Smooth muscle cell (in vitro differentiated cells): ENCODE measurements around the gene ZNF76. TPM values are rescaled to one million over a fixed set of nuclear protein-coding genes. Genes with fewer than 3 reads are reported as not detected.
"Not testable (repeated sequence)": the region's sequence is repeated elsewhere in the genome, so short reads cannot be mapped to it uniquely, and the experiment has no call there.

Experiments
- DNase-seq: peaks from one replicate; lab custom pipeline; 2025; ENCODE audit not compliant: unreplicated experiment; lab: John Stamatoyannopoulos, UW
- H2AFZ ChIP-seq: fragments of 200-600 bp; sonication (generic); 2 replicates; pipeline ENCODE4 v1.6.0; 2016; ENCODE audit warnings: antibody characterized with exemption, low read depth, mild to moderate bottlenecking
- H3F3A ChIP-seq: fragments of 200-600 bp; sonication (generic); 2 replicates; pipeline ENCODE4 v1.6.0; 2017; ENCODE audit warnings: antibody characterized with exemption, low read depth
- H3K27ac ChIP-seq: fragments of 200-600 bp; sonication (generic); 2 replicates; pipeline ENCODE4 v1.5.1; 2016; ENCODE audit warnings: low read depth, mild to moderate bottlenecking
- H3K27me3 ChIP-seq: fragments of 200-600 bp; sonication (generic); 2 replicates; pipeline ENCODE4 v1.6.1; 2016; ENCODE audit warnings: low read depth, mild to moderate bottlenecking
- H3K36me3 ChIP-seq: fragments of 200-600 bp; sonication (generic); 2 replicates; pipeline ENCODE4 v1.5.1; 2016; ENCODE audit warnings: low read depth
- H3K4me1 ChIP-seq: fragments of 200-600 bp; sonication (generic); 2 replicates; pipeline ENCODE4 v1.5.1; 2016; ENCODE audit warnings: low read depth
- H3K4me2 ChIP-seq: fragments of 200-600 bp; sonication (generic); 2 replicates; pipeline ENCODE4 v1.6.0; 2016; ENCODE audit warnings: mild to moderate bottlenecking
- H3K4me3 ChIP-seq: fragments of 200-600 bp; sonication (generic); 2 replicates; pipeline ENCODE4 v1.5.1; 2016; ENCODE audit warnings: mild to moderate bottlenecking
- H3K79me2 ChIP-seq: fragments of 200-600 bp; sonication (generic); 2 replicates; pipeline ENCODE4 v1.6.0; 2016; ENCODE audit warnings: low read depth, mild to moderate bottlenecking
- H3K9ac ChIP-seq: fragments of 200-600 bp; sonication (generic); 2 replicates; pipeline ENCODE4 v1.6.0; 2016; ENCODE audit warnings: low read depth
- H3K9me3 ChIP-seq: fragments of 200-600 bp; sonication (generic); replicated peaks from 2 replicates; pipeline ENCODE4 v1.5.1; 2016; ENCODE audit warnings: low read depth
- H4K20me1 ChIP-seq: fragments of 200-600 bp; sonication (generic); 2 replicates; pipeline ENCODE4 v1.6.0; 2016; ENCODE audit warnings: low read depth
- WGBS: methylation state at CpG from one replicate; pipeline ENCODE4 v1.1.7; 2016; ENCODE audit warnings: low lambda C conversion rate; 5-methylcytosine and 5-hydroxymethylcytosine counted together
- polyA plus RNA-seq: library from polyadenylated mRNA; unstranded; fragments of >200 nt; fragmentation: Nextera tagmentation; extraction: Ambion mirVana; gene quantifications from 2 replicates; pipeline ENCODE4 v1.2.1, GENCODE V29; 2016
- total RNA-seq: library from RNA; depleted of rRNA; stranded (reverse); fragments of >200 nt; gene quantifications from 2 replicates; pipeline ENCODE4 v1.2.3, GENCODE V29; 2014
- TF ChIP-seq, protein P1 (sequence below): fragments of 200-600 bp; sonication (generic); IDR thresholded peaks from 2 replicates; pipeline ENCODE4 v1.5.1; 2017; ENCODE audit warnings: borderline replicate concordance, mild to moderate bottlenecking, antibody characterized with exemption; ENCODE audit not compliant: insufficient read depth, poor library complexity, severe bottlenecking

The ZNF76 gene
- total and polyA plus RNA-seq, 2 experiments from 2014 or later = 7.7 to 14.2 TPM

DNA sequence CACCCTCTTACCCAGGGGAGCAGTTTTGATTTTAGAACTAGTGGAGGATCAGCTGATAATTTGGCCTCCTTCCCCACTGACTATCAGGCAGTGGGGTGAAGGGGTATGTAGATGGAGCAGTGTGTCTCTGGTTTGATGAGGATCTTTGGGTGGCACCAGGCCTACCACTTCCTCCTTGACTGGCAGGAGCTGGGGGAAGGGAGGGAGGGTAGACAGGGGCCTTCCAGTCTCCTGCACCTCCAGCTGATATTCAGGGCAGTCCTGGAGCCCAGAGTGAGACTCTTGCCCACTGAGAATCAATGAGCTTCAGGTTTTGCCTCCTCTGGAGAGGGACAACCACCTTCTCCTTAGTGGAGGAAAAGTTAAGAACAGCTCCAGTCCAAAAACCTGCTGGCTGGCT is 41.3 kb downstream of the ZNF76 start:
- Histone ChIP-seq H3K79me2 (no peaks in the 10 kb centered on the region), H3K4me1 (peaks cover 6% of the 10 kb centered on the region), H3K27ac (no peak overlapping the region), H3K36me3 (no peaks in the 10 kb centered on the region), H3K27me3 (no peaks in the 10 kb centered on the region), H3K4me2 (no peak overlapping the region), H3F3A (no peaks in the 10 kb centered on the region), H3K4me3 (no peak overlapping the region), H2AFZ (no peak overlapping the region), H3K9ac (no peak overlapping the region), H3K9me3 (no peaks in the 10 kb centered on the region), H4K20me1 (no peaks in the 10 kb centered on the region)
- DNase-seq = no peak
- TF ChIP-seq, protein P1, sequence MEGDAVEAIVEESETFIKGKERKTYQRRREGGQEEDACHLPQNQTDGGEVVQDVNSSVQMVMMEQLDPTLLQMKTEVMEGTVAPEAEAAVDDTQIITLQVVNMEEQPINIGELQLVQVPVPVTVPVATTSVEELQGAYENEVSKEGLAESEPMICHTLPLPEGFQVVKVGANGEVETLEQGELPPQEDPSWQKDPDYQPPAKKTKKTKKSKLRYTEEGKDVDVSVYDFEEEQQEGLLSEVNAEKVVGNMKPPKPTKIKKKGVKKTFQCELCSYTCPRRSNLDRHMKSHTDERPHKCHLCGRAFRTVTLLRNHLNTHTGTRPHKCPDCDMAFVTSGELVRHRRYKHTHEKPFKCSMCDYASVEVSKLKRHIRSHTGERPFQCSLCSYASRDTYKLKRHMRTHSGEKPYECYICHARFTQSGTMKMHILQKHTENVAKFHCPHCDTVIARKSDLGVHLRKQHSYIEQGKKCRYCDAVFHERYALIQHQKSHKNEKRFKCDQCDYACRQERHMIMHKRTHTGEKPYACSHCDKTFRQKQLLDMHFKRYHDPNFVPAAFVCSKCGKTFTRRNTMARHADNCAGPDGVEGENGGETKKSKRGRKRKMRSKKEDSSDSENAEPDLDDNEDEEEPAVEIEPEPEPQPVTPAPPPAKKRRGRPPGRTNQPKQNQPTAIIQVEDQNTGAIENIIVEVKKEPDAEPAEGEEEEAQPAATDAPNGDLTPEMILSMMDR = no peak

DNA sequence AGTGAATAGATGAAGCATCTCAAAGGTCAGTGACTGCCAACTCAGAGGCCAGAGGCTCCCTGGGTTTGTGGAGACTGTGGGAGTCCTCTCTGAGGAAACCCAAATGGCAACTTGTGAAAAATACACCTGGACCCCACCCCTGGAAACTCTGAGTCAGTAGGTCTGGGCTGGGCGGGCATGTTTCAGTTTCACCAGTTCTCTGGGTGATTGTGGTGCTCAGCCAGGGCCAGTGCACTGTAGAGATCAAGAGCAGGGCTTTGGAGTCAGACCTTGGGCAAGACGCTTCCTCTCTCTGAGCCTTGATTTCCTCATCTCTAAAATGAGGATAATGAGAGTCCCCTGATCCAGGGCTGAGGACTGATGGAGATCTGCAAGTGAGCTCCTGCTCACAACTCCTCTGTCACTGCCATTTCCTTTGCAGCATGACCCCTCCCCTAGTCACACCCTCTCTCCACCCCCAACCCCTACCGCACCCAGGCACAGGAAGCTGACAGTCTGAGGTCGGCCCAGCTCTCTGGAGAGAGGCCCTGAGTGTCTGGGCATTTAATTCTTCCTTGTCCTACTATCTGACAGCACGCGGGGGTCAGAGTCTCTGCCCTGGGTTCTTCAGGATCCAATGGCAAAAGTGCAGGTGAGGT is 43.2 kb downstream of the ZNF76 start:
- no peaks in the 10 kb centered on the region for H4K20me1 ChIP-seq
- no peak overlapping the region for H3K27ac ChIP-seq
- TF ChIP-seq, protein P1 = no peak
- H3K79me2 ChIP-seq = no peaks in the 10 kb centered on the region
- WGBS = 33% methylated on average over 6 of the region's 6 CpGs
- H3K27me3 ChIP-seq = no peaks in the 10 kb centered on the region
- no peak for DNase-seq
- no peaks in the 10 kb centered on the region for H3K9me3 ChIP-seq
- no peaks in the 10 kb centered on the region for H3F3A ChIP-seq
- H3K4me3 ChIP-seq = no peak overlapping the region
- peaks cover 2% of the 10 kb centered on the region for H3K4me1 ChIP-seq
- H3K4me2 ChIP-seq = peak overlapping the region; percentile 67
- H3K36me3 ChIP-seq = no peaks in the 10 kb centered on the region
- peak overlapping the region; percentile 65 for H2AFZ ChIP-seq
- H3K9ac ChIP-seq = peak overlapping the region; percentile 3

DNA sequence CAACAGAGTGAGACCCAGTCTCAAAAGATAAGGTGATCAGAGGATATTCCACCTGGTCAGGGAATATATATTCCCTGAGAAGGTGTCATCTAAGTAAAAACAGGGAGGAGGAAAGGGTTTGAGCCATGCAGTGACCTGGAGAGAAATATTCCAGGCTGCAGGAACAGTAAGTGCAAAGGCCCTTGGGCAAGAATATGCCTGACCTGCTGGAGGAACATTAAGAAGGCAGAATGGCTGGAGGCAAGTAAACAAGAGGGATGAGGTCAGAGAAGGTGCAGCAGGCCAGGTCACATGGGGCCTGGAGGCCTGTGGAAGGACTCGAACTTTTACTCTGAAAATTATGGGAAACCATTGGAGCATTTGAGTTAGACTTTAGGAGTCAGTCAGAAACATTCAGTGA is 44.8 kb downstream of the ZNF76 start:
- Histone ChIP-seq H3K4me1 (no peaks in the 10 kb centered on the region), H3K79me2 (no peaks in the 10 kb centered on the region), H3K9ac (no peak overlapping the region), H2AFZ (no peak overlapping the region), H3F3A (no peaks in the 10 kb centered on the region), H3K27ac (no peak overlapping the region), H3K36me3 (no peaks in the 10 kb centered on the region), H4K20me1 (no peaks in the 10 kb centered on the region), H3K4me3 (no peak overlapping the region), H3K27me3 (no peaks in the 10 kb centered on the region), H3K4me2 (no peak overlapping the region), H3K9me3 (no peaks in the 10 kb centered on the region)
- no peak for DNase-seq
- TF ChIP-seq, protein P1 = no peak
- 100% methylated on average over 1 of the region's 1 CpG for WGBS

DNA sequence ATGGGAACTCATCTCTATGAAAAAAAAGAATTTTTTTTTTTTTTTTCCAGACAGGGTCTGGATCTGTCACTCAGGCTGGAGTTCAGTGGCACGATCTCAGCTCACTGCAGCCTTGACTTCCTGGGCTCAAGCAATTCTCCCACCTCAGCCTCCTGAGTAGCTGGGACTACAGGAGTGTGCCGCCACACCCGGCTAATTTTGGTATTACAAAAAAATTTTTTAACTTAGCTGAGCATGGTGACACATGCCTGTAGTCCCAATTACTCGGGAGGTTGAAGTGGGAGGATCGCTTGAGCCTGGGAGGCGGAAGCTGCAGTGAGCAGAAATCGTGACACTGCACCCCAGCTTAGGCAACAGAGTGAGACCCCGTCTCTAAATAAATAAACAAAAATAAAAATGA is 45.6 kb downstream of the ZNF76 start:
- Histone ChIP-seq H3K79me2 (no peaks in the 10 kb centered on the region), H3K36me3 (no peaks in the 10 kb centered on the region), H3K4me1 (no peaks in the 10 kb centered on the region), H2AFZ (no peak overlapping the region), H4K20me1 (no peaks in the 10 kb centered on the region), H3K4me2 (no peak overlapping the region), H3K9me3 (no peaks in the 10 kb centered on the region), H3K27me3 (no peaks in the 10 kb centered on the region), H3K4me3 (no peak overlapping the region), H3K9ac (no peak overlapping the region), H3K27ac (no peak overlapping the region), H3F3A (no peaks in the 10 kb centered on the region)
- TF ChIP-seq, protein P1 = no peak
- WGBS = 91% methylated on average over 8 of the region's 8 CpGs
- DNase-seq = no peak

DNA sequence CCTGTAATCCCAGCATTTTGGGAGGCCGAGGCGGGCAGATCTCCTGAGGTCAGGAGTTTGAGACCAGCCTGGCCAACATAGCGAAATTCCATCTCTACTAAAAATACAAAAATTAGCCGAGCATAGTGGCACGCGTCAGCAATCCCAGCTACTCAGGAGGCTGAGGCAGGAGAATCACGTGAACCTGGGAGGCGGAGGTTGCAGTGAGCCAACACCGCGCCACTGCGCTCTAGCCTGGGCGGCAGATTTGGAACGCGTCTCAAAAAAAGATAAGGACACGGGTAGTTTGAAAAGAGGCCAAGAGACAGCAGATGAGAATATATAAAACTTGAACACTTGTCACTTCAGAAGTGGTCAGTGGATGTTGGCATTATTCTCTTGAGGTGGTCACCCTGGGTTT is 47.6 kb downstream of the ZNF76 start:
- not testable (repeated sequence) for H3K79me2 ChIP-seq, H3K36me3 ChIP-seq, H3K27ac ChIP-seq, H3K4me2 ChIP-seq, H3K4me3 ChIP-seq, DNase-seq, H3F3A ChIP-seq, H2AFZ ChIP-seq, H3K9me3 ChIP-seq, H3K4me1 ChIP-seq, H3K9ac ChIP-seq, H4K20me1 ChIP-seq, H3K27me3 ChIP-seq
- 94% methylated on average over 15 of the region's 15 CpGs for WGBS

DNA sequence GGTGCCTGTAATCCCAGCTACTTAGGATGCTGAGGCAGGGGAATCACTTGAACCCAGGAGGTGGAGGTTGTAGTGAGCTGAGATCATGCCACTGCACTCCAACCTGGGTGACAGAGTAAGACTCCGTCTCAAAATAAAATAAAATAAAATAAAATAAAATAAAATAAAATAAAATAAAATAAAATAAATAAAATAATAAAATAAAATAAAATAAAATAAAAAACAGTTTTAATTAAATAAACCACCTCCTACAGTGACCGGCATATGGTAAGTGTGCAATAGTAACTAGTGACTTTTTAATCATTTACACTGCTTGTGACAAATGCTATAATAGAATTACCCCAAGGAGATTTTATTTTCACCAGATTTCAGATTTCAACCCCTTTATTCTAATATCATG is 49.0 kb downstream of the ZNF76 start:
- H3K4me1 ChIP-seq, H3K79me2 ChIP-seq, DNase-seq, H4K20me1 ChIP-seq, H3K9ac ChIP-seq, H3K4me3 ChIP-seq, H3K27me3 ChIP-seq, H3K36me3 ChIP-seq, H2AFZ ChIP-seq, H3K9me3 ChIP-seq, H3K4me2 ChIP-seq, H3K27ac ChIP-seq, H3F3A ChIP-seq: not testable (repeated sequence)
- 92% methylated on average over 2 of the region's 2 CpGs for WGBS
